Epithelial cell of proximal tubule (primary cell): ENCODE data around the gene ANKRD11. TPM values are rescaled to one million over a fixed set of nuclear protein-coding genes. Genes with fewer than 3 reads are reported as not detected.

Experiments
- DNase-seq: peaks from one replicate; pipeline ENCODE4 v3.0.0-alpha.2; 2011; ENCODE audit warnings: low read depth
- H3K4me3 ChIP-seq: 2 replicates; pipeline ENCODE4 v1.5.1; 2011; ENCODE audit warnings: low read depth, mild to moderate bottlenecking, low read length
- total RNA-seq: library from RNA; depleted of rRNA; stranded (reverse); fragments of >200 nt; gene quantifications from 2 replicates; pipeline ENCODE4 v1.2.3, GENCODE V29; 2015
- TF ChIP-seq, protein P1 (sequence below): conservative IDR thresholded peaks from 2 replicates; pipeline ENCODE4 v1.5.1; 2012; ENCODE audit warnings: low read depth, mild to moderate bottlenecking, low read length

Gene ANKRD11
- total RNA-seq, 1 donor from 2014 or later: 44.3 TPM

DNA sequence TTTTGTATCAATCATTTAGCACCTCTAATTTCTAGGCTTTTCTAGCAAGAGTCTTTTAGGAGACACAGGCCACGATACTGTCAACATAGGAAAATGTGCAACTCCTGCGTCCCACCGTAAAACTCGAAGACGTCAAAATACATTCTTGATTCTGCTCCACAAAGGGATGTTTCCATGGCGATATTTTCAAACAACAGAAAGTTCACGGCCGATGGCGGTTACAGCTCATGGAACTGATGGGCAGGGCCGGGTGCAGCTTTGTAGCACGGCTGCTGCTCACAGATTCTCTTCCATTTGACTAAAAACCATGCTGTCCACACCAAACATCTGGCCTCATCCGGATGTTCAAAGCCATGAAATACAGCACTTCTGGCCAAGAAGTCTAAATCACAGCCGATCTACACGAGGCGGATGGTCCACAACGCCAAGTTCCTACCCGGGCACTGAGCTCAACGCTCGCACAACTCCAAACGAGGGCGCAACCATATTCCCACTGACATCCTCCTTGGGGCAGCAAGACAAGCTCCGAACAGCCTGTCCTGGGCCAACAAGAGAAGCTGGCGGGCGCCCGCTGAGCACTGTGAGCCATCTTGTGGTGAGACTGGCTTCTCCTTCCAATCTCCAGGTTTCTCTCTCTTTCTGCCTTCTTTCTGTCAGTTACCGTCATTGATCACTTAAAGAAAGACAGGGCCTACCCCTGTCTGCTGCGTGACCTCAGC, 193.0 kb downstream of the ANKRD11 start:
- TF ChIP-seq, protein P1, sequence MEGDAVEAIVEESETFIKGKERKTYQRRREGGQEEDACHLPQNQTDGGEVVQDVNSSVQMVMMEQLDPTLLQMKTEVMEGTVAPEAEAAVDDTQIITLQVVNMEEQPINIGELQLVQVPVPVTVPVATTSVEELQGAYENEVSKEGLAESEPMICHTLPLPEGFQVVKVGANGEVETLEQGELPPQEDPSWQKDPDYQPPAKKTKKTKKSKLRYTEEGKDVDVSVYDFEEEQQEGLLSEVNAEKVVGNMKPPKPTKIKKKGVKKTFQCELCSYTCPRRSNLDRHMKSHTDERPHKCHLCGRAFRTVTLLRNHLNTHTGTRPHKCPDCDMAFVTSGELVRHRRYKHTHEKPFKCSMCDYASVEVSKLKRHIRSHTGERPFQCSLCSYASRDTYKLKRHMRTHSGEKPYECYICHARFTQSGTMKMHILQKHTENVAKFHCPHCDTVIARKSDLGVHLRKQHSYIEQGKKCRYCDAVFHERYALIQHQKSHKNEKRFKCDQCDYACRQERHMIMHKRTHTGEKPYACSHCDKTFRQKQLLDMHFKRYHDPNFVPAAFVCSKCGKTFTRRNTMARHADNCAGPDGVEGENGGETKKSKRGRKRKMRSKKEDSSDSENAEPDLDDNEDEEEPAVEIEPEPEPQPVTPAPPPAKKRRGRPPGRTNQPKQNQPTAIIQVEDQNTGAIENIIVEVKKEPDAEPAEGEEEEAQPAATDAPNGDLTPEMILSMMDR: no peak
- DNase-seq: no peak
- no peak overlapping the region for H3K4me3 ChIP-seq

DNA sequence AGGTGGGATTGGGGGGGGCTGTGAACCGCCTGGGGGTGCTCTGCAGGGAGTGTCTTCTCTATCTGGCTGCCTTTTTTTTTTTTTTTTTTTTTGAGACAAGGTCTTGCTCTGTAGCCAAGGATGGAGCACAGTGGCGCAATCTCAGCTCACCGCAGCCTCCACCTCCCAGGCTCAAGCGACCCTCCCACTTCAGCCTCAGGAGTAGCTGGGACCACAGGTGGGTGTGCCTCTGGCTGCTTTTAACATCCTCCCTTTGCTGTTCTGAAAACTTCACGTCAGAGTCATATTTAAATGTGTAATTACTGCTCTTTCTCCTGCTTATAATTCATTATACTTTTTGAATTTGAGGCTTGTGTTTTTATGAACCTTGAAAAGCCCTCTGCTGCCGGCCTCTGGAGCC, 194.4 kb downstream of the ANKRD11 start:
- TF ChIP-seq, protein P1: no peak
- DNase-seq: no peak
- no peak overlapping the region for H3K4me3 ChIP-seq

DNA sequence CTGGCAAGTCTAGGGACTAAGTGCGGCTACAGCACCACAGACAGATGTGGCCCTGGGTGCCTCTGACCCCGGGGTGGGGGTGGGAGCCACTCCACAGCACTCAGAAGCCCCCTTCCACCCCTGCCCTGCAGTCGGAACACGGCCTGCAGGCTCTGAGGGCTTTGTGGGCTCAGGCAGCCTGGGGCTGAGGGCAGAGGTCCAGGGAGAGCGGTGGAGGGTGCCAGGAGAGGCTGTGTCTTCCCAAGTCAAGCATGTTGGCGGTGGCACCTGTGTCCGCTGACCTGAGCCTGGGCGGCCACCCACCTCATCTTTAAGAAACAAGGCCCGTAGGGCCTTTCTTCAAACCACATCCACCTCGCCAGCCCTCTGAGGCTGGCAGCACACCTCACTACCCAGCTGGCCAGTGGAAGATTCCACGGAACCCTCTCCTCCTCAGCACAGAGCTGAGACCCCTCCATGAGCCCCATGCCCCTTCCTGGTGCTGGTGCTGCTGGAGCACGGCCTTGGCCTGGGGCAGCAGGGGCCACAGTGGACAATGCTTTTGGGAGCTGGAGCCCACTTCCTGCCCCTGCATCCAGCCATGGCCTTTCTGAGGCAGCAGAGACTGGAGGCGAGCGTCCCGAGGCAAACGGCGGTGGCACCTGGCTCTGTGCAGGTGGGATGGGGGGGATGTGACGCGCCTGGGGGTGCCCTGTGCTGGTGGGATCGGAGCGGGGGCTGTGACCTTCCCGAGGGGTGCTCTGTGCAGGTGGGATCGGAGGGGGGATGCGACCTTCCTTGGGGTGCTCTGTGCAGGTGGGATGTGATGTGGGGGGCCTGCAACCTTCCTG, 195.1 kb downstream of the ANKRD11 start:
- TF ChIP-seq, protein P1: no peak
- no peak for DNase-seq
- H3K4me3 ChIP-seq: no peak overlapping the region

DNA sequence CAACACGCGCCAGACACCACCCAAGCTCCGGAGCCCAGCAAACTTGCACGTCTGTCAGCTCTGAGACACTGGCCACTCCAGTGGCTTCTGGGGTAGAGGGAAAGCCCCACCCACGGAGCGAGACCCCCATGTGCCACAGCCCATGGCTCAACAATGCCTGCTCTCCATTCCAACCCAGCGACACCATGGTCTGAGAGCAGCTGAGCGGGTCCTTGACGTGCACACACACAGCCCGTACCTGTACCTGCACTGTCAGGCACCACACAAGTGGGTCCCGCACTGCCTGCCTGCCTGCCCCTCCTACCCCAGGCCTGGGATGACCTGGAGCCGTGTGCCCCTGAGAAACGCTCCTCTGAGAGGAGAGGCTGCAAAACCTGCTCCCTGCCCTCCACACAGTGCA, 195.9 kb downstream of the ANKRD11 start:
- TF ChIP-seq, protein P1: no peak
- H3K4me3 ChIP-seq: no peak overlapping the region

DNA sequence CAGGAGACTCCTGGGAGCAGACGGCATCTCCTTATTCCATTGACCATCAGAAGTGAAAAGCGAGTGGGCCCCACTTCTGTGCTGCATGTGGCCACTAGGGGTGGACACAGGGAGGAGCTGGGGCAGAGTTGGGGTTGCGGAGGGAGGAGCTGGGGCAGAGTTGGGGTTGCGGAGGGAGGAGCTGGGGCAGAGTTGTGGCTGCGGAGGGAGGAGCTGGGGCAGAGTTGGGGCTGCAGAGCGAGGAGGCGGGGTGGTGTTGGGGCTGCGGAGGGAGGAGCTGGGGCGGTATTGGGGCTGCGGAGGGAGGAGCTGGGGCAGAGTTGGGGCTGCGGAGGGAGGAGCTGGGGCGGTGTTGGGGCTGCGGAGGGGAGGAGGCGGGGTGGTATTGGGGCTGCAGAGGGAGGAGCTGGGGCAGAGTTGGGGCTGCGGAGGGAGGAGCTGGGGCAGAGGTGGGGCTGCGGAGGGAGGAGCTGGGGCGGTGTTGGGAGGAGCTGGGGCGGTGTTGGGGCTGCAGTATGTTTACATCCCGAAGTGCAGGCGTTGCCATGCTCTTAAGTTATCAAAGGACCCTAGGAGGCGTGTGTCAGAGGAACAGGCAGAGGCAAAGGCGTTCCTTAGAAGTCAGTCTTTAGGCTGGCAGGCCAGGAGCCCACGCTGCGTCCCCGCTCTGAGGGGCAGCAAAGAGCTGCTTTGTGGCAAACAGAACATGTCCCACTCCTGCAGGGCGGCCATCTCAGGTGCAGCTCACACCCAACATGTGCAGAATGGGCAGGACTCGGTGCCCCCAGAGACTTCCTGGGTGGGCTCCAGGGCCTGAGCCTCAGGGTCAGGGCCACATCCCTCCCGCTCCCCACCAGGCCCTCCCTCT, 196.9 kb downstream of the ANKRD11 start:
- DNase-seq: no peak
- TF ChIP-seq, protein P1: no peak
- H3K4me3 ChIP-seq: no peak overlapping the region

More for the DNA sequence above, 195.9 kb downstream of the ANKRD11 start:
- DNase-seq: no peak

DNA sequence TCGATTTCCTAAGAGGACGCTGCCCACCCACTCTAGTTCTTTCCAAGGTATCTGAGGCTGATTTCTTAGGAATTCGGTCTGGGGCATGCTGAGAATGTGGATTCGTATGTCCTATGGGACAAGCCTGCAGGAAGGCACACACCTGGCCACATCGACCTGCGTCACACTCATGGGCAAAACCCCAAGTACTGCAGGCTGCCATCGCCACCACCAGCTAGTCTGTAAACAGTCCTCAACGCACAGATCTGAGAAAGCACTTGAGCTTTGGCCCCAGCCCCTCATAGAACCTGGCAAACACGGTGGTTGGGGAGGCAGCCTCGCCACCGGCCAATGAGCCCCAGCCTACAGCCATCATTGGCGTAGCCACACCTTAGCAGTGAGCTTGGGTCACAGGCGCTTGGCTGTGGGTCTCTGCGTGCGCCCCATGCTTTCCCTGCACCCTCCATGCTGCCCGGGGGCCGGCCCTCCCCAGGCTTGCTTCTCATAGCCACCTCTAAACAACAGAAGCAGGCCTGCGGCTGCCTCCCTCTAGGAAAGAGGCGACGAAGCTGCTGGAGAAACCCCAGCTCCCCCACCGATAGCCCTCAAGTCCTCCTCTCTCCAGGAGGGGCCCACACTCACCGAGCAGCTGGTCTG, 197.8 kb downstream of the ANKRD11 start:
- no peak overlapping the region for H3K4me3 ChIP-seq
- DNase-seq: no peak
- TF ChIP-seq, protein P1: no peak
